Measurements from ENCODE around the gene DEFB125.

Gene DEFB125

GRCh38 chr20:145877-146276, 58.4 kb downstream of the DEFB125 start:
- in situ Hi-C loops (cut with MboI; ENCODE audit: low sequenced_read_pairs), result no loop called here

All from HL-60/S4 (cell line).